Suprapubic skin (tissue), 3 donors: ENCODE measurements around the gene KLHL15.

Experiments
- POLR2A ChIP-seq, 2 donors: fragments of 450-650 bp; IDR thresholded peaks; one replicate each; pipeline ENCODE4 v1.6.1; 2017; ENCODE audit warnings: antibody characterized with exemption in 2 of 2, mild to moderate bottlenecking in 2 of 2, moderate library complexity in 2 of 2
- TF ChIP-seq, protein P1 (sequence below), 2 donors: fragments of 200-600 bp in 1 of 2; fragments of 450-650 bp in 1 of 2; sonication (generic) in 1 of 2; IDR thresholded peaks; one replicate each; pipeline ENCODE4 v1.5.1; 2016 to 2019; ENCODE audit warnings: antibody characterized with exemption in 2 of 2, mild to moderate bottlenecking in 1 of 2, moderate library complexity in 1 of 2

DNA sequence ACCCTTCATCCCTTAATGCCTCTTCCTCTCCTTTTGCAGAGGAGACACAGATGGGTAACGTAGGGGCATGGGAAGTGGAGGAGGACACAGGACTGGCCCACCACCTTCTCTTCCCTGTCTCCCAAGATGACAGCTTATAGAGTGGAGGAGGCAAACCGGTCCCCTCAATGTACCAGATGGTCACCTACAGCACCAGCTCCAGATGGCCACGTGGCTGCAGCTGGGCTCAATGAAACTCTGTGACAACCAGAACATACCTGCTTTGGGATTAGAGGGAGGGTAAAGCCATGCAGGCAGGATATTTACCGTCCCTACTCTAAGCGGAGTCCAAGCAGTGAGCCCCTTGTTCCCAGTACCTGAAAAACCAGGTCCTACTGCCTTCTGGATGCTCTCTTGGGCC lies 7.5 kb upstream of the KLHL15 start:
- TF ChIP-seq POLR2A (IDR thresholded peaks at IDR 0.05), result no peak
- TF ChIP-seq, protein P1, sequence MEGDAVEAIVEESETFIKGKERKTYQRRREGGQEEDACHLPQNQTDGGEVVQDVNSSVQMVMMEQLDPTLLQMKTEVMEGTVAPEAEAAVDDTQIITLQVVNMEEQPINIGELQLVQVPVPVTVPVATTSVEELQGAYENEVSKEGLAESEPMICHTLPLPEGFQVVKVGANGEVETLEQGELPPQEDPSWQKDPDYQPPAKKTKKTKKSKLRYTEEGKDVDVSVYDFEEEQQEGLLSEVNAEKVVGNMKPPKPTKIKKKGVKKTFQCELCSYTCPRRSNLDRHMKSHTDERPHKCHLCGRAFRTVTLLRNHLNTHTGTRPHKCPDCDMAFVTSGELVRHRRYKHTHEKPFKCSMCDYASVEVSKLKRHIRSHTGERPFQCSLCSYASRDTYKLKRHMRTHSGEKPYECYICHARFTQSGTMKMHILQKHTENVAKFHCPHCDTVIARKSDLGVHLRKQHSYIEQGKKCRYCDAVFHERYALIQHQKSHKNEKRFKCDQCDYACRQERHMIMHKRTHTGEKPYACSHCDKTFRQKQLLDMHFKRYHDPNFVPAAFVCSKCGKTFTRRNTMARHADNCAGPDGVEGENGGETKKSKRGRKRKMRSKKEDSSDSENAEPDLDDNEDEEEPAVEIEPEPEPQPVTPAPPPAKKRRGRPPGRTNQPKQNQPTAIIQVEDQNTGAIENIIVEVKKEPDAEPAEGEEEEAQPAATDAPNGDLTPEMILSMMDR (IDR thresholded peaks at IDR 0.05), result no peak
